Kidney (tissue), 14 donors: ENCODE measurements around the gene GIPC2. TPM values are rescaled to one million over a fixed set of nuclear protein-coding genes. Genes with fewer than 3 reads are reported as not detected.

Experiments
- DNase-seq, 5 donors: peaks; one replicate each; pipeline ENCODE4 v3.0.0-alpha.2; 2013 to 2020
- FAIRE-seq: peaks from 2 replicates; lab custom pipeline; 2012; peaks lifted over from hg19 to GRCh38; lab: Jason Lieb, UNC
- H3K27ac ChIP-seq, 2 donors: one replicate each; pipeline ENCODE4 v1.7.0; 2013; ENCODE audit warnings: low read depth in 2 of 2, low read length in 2 of 2, inconsistent platforms in 1 of 2
- H3K27me3 ChIP-seq: one replicate; pipeline ENCODE4 v1.7.1; 2013; ENCODE audit warnings: low read length, inconsistent platforms; ENCODE audit not compliant: control insufficient read depth, insufficient read depth
- H3K36me3 ChIP-seq, 3 donors: one replicate each; pipeline versions ENCODE4 v1.7.0 to v1.7.1; 2013; ENCODE audit warnings: low read length in 3 of 3, control low read depth in 1 of 3, inconsistent platforms in 1 of 3; ENCODE audit not compliant: insufficient read depth in 3 of 3, control insufficient read depth in 2 of 3
- H3K4me1 ChIP-seq, 3 donors: one replicate each; pipeline versions ENCODE4 v1.7.0 to v1.7.1; 2013; ENCODE audit warnings: low read length in 3 of 3, inconsistent platforms in 1 of 3, low read depth in 1 of 3; ENCODE audit not compliant: control insufficient read depth in 2 of 3, insufficient read depth in 2 of 3
- H3K4me3 ChIP-seq, 3 donors: one replicate each; pipeline versions ENCODE4 v1.7.0 to v1.8.1; 2013; ENCODE audit warnings: low read length in 3 of 3, control low read depth in 1 of 3, inconsistent platforms in 1 of 3
- H3K9ac ChIP-seq, 3 donors: one replicate each; pipeline versions ENCODE4 v1.7.0 to v1.7.1; 2013; ENCODE audit warnings: low read length in 3 of 3, control low read depth in 1 of 3, inconsistent platforms in 1 of 3
- H3K9me3 ChIP-seq, 3 donors: one replicate each; pipeline versions ENCODE4 v1.7.0 to v1.7.1; 2013; ENCODE audit warnings: low read length in 3 of 3, control low read depth in 1 of 3, inconsistent platforms in 1 of 3; ENCODE audit not compliant: control insufficient read depth in 2 of 3, insufficient read depth in 1 of 3
- intact Hi-C: fragments of 100-400 bp; cut with DNase I; formaldehyde crosslinking; loops from one replicate; pipeline ENCODE4 v1.11.1; 2022
- polyA plus RNA-seq: library from polyadenylated mRNA; stranded (reverse); fragments of 350-450 nt; fragmentation: Illumina TruSeq; extraction: RNeasy Lipid Tissue Mini Kit (QIAGEN cat#74804); gene quantifications from one replicate; pipeline ENCODE4 v1.2.3, GENCODE V29; 2014; ENCODE audit warnings: low read depth, low replicate concordance; ENCODE audit not compliant: insufficient read depth
- total RNA-seq: library from RNA; stranded (reverse); fragmentation: NEBNext Ultra II Directional; extraction: Animal tissue kit (Norgen Biotek cat#: 25700); gene quantifications from one replicate; pipeline ENCODE4 v1.2.1, GENCODE V29; 2021
- TF ChIP-seq, protein P1 (sequence below): IDR thresholded peaks from 3 replicates; pipeline ENCODE4 v1.5.1; 2012; ENCODE audit warnings: mild to moderate bottlenecking, moderate library complexity, borderline replicate concordance; ENCODE audit not compliant: insufficient read depth; ENCODE audit errors: extremely low read depth
- donor health status: control.
- donor health status: control.
- donor health status: control.
- donor health status: control.
- donor health status: control.
- donor health status: DM: yes; HTN: yes; CAD: no.
- donor health status: Normal renal cell carcinoma (clear cell type).

Gene GIPC2
- total and polyA plus RNA-seq, 2 donors from 2014 or later, result 10.7 to 20.3 TPM

DNA sequence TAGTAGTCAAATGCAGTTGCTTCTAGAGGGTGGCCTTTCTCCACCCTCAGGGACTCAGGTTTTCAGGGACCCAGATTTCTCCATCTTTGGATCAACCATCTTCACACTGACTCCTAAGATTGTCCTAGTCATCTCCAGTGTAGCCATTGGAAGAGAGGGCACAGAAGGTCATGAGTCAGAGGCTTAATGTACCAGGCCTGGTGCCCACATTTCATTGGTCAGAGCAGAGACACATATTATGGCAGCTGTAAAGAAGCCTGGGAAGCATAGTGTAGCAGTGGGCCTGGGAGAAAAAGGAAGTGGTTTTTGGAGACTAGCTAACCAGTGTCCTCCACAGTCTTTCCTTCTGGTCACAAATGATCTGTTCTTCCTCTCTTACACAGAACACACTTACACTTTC lies 122.5 kb downstream of the GIPC2 start:
- Histone ChIP-seq H3K4me1 (no peaks in the 10 kb centered on the region), H3K4me3 (no peak overlapping the region), H3K27ac (no peak overlapping the region), H3K9me3 (no peaks in the 10 kb centered on the region), H3K36me3 (no peaks in the 10 kb centered on the region), H3K9ac (no peak overlapping the region), H3K27me3 (no peaks in the 10 kb centered on the region)
- FAIRE-seq (no peak), DNase-seq (no peak)
- TF ChIP-seq, protein P1, sequence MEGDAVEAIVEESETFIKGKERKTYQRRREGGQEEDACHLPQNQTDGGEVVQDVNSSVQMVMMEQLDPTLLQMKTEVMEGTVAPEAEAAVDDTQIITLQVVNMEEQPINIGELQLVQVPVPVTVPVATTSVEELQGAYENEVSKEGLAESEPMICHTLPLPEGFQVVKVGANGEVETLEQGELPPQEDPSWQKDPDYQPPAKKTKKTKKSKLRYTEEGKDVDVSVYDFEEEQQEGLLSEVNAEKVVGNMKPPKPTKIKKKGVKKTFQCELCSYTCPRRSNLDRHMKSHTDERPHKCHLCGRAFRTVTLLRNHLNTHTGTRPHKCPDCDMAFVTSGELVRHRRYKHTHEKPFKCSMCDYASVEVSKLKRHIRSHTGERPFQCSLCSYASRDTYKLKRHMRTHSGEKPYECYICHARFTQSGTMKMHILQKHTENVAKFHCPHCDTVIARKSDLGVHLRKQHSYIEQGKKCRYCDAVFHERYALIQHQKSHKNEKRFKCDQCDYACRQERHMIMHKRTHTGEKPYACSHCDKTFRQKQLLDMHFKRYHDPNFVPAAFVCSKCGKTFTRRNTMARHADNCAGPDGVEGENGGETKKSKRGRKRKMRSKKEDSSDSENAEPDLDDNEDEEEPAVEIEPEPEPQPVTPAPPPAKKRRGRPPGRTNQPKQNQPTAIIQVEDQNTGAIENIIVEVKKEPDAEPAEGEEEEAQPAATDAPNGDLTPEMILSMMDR, result no peak
- intact Hi-C loops, result no loop called here

DNA sequence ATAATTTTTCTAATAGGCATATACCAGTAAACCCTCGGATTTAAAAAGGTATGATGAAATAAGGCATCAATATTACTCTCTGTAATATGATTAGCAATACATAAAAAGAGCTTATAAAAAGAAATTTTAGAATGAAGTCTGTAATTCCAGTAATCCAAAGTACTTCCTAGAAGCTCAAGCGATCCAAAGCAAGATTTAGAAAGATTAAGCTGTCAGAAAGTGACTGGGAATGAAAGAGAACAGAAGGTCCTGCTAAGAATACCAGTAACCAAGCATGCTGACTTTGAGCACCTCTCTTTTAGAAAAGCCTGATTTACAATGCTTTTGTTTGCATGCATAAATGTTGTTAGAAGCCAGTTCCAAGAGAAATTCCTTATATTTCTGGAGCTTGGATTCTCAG lies 125.1 kb downstream of the GIPC2 start:
- intact Hi-C loops, result no loop called here
- Histone ChIP-seq H3K27me3 (no peaks in the 10 kb centered on the region), H3K9me3 (no peaks in the 10 kb centered on the region), H3K27ac (no peak overlapping the region), H3K9ac (no peak overlapping the region), H3K36me3 (no peaks in the 10 kb centered on the region), H3K4me1 (no peaks in the 10 kb centered on the region), H3K4me3 (no peak overlapping the region)
- DNase-seq (no peak), FAIRE-seq (no peak)
- TF ChIP-seq, protein P1, result no peak

DNA sequence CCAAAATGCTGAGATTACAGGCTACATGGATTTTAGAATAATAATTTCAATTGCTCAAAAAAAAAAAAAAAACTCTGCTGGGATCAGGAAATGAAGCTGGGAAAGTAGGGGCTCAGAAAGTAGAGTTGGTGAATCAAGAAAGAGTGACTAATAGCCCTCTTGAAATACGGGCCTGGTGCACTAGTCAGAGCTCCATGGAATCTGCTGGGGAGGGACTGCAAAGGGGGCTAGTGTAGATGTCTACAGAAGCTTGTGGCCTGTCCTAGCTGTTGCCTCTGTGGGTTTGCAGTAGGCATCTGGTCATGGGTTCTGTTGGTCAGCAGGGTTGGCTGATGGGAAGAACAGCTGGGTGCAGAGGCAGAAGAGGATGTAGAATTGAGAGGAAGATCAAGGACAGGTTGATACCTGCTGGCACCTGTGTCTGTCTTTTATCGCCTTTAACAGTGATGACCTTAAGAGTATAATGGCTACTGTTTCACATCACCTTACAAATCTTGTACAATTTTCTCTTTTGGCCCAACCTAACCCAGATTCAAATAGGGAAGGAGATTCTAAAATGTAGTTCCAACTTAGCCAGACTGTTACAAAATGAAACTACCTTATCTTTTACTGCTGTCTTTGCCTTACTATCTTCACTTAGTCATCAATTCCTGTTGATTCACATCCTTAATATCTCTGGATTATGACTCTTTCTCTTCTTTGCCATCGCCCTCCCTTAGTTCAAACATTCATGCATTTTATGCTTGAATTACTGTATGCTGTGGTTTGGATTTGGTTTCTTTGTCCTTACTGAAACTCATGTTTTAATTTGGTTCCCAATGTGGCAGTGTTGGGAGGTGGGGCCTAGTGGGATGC lies 126.2 kb downstream of the GIPC2 start:
- Histone ChIP-seq H3K36me3 (no peaks in the 10 kb centered on the region), H3K9ac (no peak overlapping the region)
- no peak for FAIRE-seq

More for the DNA sequence above, 126.2 kb downstream of the GIPC2 start:
- H3K4me1 ChIP-seq, result no peaks in the 10 kb centered on the region
- H3K27ac ChIP-seq, result no peak overlapping the region
- H3K4me3 ChIP-seq, result no peak overlapping the region
- TF ChIP-seq, protein P1, result no peak
- no peaks in the 10 kb centered on the region for H3K9me3 ChIP-seq
- DNase-seq, result no peak
- no peaks in the 10 kb centered on the region for H3K27me3 ChIP-seq
- intact Hi-C loops, result no loop called here
